Transverse colon (tissue), 4 donors: Measurements from ENCODE around the gene SCN8A. TPM values are rescaled to one million over a fixed set of nuclear protein-coding genes. Genes with fewer than 3 reads are reported as not detected.

Source experiments
- DNase-seq: peaks from one replicate; pipeline ENCODE4 v3.0.0-alpha.2; 2019
- H3K27ac ChIP-seq, 4 donors: fragments of 200-600 bp; sonication (generic); 2 replicates each; pipeline ENCODE4 v1.5.1; 2016 to 2018; ENCODE audit warnings: inconsistent platforms in 4 of 4
- H3K27me3 ChIP-seq: fragments of 200-600 bp; sonication (generic); 2 replicates; pipeline ENCODE4 v1.5.1; 2017; ENCODE audit warnings: inconsistent platforms
- H3K36me3 ChIP-seq, 4 donors: fragments of 200-600 bp; sonication (generic); 2 replicates each; pipeline ENCODE4 v1.5.1; 2017 to 2019; ENCODE audit warnings: inconsistent platforms in 4 of 4
- H3K4me1 ChIP-seq, 4 donors: fragments of 200-600 bp; sonication (generic); 2 replicates each; pipeline ENCODE4 v1.5.1; 2017 to 2020; ENCODE audit warnings: inconsistent platforms in 4 of 4
- H3K4me3 ChIP-seq, 4 donors: fragments of 200-600 bp; sonication (generic); 1 replicate in 1 of 4; 2 replicates in 3 of 4; pipeline versions ENCODE4 v1.5.1 to v1.6.1; 2017 to 2019; ENCODE audit warnings: inconsistent platforms in 4 of 4
- H3K9me3 ChIP-seq, 2 donors: fragments of 200-600 bp; sonication (generic); 2 replicates each; pipeline ENCODE4 v1.5.1; 2017 to 2019; ENCODE audit warnings: inconsistent platforms in 2 of 2
- CTCF ChIP-seq, 5 experiments: fragments of 200-600 bp in 3 of 5; fragments of 450-650 bp in 2 of 5; sonication (generic) in 3 of 5; IDR thresholded peaks; 1 replicate in 2 of 5; 2 replicates in 3 of 5; pipeline ENCODE4 v1.5.1; 2016 to 2017; ENCODE audit warnings: antibody characterized with exemption in 5 of 5, inconsistent platforms in 3 of 5, mild to moderate bottlenecking in 2 of 5, moderate library complexity in 1 of 5
- EP300 ChIP-seq: sonication (generic); formaldehyde crosslinking; IDR thresholded peaks from one replicate; pipeline ENCODE4 v1.6.1; 2017; ENCODE audit warnings: antibody characterized with exemption, low read depth
- POLR2A ChIP-seq: fragments of 450-650 bp; IDR thresholded peaks from one replicate; pipeline ENCODE4 v1.6.1; 2016; ENCODE audit warnings: antibody characterized with exemption, mild to moderate bottlenecking, moderate library complexity
- POLR2AphosphoS5 ChIP-seq, 3 donors: sonication (generic); formaldehyde crosslinking; IDR thresholded peaks; one replicate each; pipeline ENCODE4 v1.6.1; 2016; ENCODE audit warnings: antibody characterized with exemption in 3 of 3
- WGBS, 2 donors: methylation state at CpG; one replicate each; pipeline ENCODE4 v1.1.5; 2018; ENCODE audit warnings: low coverage in 1 of 2; 5-methylcytosine and 5-hydroxymethylcytosine counted together
- in situ Hi-C, 4 donors: fragments of 200-750 bp; cut with MboI; loops; one replicate each; pipeline versions ENCODE4 v1.15.0 to v1.15.1; 2017; ENCODE audit warnings: low sequenced_read_pairs in 3 of 4, low pct_ligation_motif_present in 1 of 4, low pct_unique_long_range_greater_than_20kb in 1 of 4
- intact Hi-C: fragments of 100-400 bp; cut with DNase I; formaldehyde crosslinking; loops from one replicate; pipeline ENCODE4 v1.15.1; 2023; ENCODE audit warnings: low total_unique reads
- total RNA-seq, 4 donors: library from RNA; depleted of rRNA; stranded (reverse); fragments of >200 nt; gene quantifications; one replicate each; pipeline ENCODE4 v1.1.0, GENCODE V29; 2016

Gene SCN8A
- total RNA-seq, 4 donors from 2014 or later = 0.37 to 6.8 (median 3.2) TPM

DNA sequence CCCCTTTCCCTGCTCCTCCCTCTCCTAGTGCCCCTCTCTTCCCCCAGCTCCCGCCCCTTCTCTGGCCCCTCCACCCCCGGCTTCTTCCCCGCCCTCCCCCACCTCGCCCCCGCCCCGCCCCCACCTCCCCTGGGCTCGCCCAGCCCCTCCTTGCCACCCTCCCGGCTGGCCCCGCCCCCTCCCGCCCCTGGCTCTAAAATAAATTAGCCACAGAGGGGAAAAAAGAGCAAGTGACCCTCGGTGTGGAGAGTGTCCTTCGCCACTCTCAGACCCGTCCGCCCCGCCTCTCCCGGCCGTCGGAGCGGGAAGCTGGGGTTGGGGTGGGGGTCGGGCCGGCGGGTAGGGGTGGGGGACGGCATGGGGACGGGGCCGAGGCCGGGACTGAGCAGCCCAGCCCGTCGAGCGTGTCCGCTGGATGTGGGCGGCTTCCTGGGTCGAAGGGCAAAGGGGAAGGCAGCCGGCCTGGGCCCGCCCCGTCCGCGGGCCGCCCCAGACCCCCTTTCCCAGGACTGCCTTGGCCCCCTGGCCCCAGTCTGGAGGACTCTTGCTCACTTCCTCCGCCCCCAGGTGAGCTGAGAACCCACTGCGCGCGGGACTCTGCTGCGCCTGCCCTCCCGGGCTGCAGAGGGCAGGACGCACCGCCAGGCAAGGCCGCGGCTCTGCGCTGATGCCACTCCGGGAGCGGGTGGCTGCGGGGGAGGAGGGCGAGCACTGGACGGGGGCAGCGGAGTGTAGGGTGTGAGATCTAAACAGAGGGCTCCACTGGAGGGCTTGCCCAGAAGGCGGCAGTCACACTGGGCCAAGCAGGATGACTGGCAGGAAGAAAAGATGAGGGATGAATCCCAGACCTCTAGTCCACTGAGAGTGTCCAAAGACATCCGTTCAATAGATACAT, 258.1 kb downstream of the SCN8A start:
- intact Hi-C loops = no loop called here

DNA sequence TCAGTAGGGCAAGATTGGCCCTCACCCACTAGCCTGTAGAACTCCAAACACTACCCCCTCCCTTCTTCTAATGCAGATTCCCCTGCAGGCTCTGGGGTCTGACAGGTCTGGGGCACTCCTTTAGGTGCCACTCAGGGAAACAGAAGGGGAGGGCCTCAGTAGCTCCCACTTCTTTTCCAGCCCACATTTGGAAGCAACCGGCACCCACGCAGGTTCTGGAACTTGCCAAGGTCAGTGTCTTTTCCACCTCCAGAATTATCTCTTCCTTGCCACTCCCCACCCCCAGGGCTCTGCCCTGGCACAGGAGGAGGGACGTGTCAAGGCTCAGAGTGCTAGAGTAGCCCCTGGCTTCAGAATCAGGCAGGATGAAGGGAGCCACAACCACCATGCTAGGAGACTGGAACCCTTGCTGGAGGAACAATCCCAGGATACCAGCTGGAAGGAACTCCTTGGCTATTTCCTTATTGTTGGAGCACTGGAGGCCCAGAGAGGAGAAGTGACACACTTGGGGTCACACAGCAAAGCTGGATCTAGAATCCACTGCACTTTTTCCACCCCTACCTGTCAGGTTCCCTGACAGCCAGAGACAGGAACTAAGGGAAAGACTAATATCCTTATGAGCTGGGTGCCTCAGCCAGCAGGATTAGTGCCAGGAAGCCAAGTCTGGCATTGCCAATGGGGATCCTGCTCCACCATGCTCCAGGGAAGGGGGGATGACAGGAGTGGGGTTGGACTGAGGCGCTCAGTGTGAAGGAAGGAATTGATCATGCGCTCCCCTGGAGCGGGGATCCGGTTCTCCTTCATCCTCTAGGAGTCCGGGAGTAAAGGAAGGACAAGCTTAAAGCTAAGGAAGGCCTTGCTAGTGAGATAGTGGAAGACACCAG, 259.3 kb downstream of the SCN8A start:
- H3K27ac ChIP-seq = peak overlapping the region in 1 of 4 donors; percentile 68
- H3K27me3 ChIP-seq = peaks cover 67% of the 10 kb centered on the region
- peaks cover 11 to 23% (median 21%) of the 10 kb centered on the region in 4 donors for H3K4me1 ChIP-seq
- H3K36me3 ChIP-seq = no peaks in the 10 kb centered on the region
- TF ChIP-seq CTCF (IDR thresholded peaks at IDR 0.05) (no peak), POLR2AphosphoS5 (IDR thresholded peaks at IDR 0.05) (no peak), POLR2A (no peak), EP300 (no peak)
- in situ Hi-C loops = no loop called here
- no peaks in the 10 kb centered on the region for H3K9me3 ChIP-seq
- WGBS, 2 donors = 94% methylated on average over 8 of the region's 8 CpGs; no CpG with 5 or more reads in 1 of the 2 donors
- no peak for DNase-seq
- no peak overlapping the region for H3K4me3 ChIP-seq
- intact Hi-C loops = no loop called here

More for the DNA sequence above, 258.1 kb downstream of the SCN8A start:
- WGBS, 2 donors = 12 to 51% methylated on average over 5 to 42 of the region's 57 CpGs
- in situ Hi-C loops = no loop called here
- Histone ChIP-seq H3K27me3 (peaks cover 74% of the 10 kb centered on the region), H3K36me3 (no peaks in the 10 kb centered on the region), H3K4me3 (peak overlapping the region in 2 of 4 donors; percentile 42 to 52), H3K27ac (peak overlapping the region in 2 of 4 donors; percentile 36 to 68), H3K9me3 (no peaks in the 10 kb centered on the region), H3K4me1 (peaks cover 11 to 23% (median 21%) of the 10 kb centered on the region in 4 donors)
- TF ChIP-seq CTCF (IDR thresholded peaks at IDR 0.05) (no peak), POLR2A (no peak), POLR2AphosphoS5 (IDR thresholded peaks at IDR 0.05) (no peak), EP300 (no peak)
- DNase-seq = no peak

GRCh38 chr12:51850965-51851299, 259.9 kb downstream of the SCN8A start:
- Histone ChIP-seq H3K27ac (no peak overlapping the region), H3K36me3 (no peaks in the 10 kb centered on the region), H3K4me1 (peaks cover 11 to 23% (median 21%) of the 10 kb centered on the region in 4 donors), H3K9me3 (no peaks in the 10 kb centered on the region), H3K27me3 (peaks cover 67% of the 10 kb centered on the region), H3K4me3 (no peak overlapping the region)
- TF ChIP-seq POLR2A (no peak), CTCF (IDR thresholded peaks at IDR 0.05) (no peak), EP300 (no peak), POLR2AphosphoS5 (IDR thresholded peaks at IDR 0.05) (no peak)
- 76% methylated on average over 4 of the region's 4 CpGs; no CpG with 5 or more reads in 1 of the 2 donors for WGBS, 2 donors
- in situ Hi-C loops (no loop called here), intact Hi-C loops (no loop called here)
- DNase-seq = no peak
